H9 (cell line): ENCODE data around the gene CFAP46. TPM values are rescaled to one million over a fixed set of nuclear protein-coding genes. Genes with fewer than 3 reads are reported as not detected.

Experiments used
- DNase-seq: peaks from one replicate; pipeline ENCODE4 v3.0.0-alpha.2; 2017
- H2AFZ ChIP-seq: one replicate; pipeline ENCODE4 v1.6.1; 2013; ENCODE audit warnings: mild to moderate bottlenecking, low read length, control low read depth, moderate library complexity
- H2AK5ac ChIP-seq: 2 replicates; pipeline ENCODE4 v1.6.1; 2013; ENCODE audit warnings: low read length, control low read depth, mixed read lengths; ENCODE audit not compliant: insufficient read length
- H2BK120ac ChIP-seq: one replicate; pipeline ENCODE4 v1.6.1; 2013; ENCODE audit warnings: low read depth, mild to moderate bottlenecking, low read length, control low read depth, inconsistent platforms; ENCODE audit not compliant: poor library complexity, severe bottlenecking
- H2BK12ac ChIP-seq: 2 replicates; pipeline ENCODE4 v1.6.1; 2013; ENCODE audit warnings: low read length, control low read depth, mixed read lengths, low read depth; ENCODE audit not compliant: insufficient read length
- H2BK15ac ChIP-seq: 2 replicates; pipeline ENCODE4 v1.6.1; 2013; ENCODE audit warnings: low read depth, low read length, control low read depth
- H2BK20ac ChIP-seq: one replicate; pipeline ENCODE4 v1.6.1; 2013; ENCODE audit warnings: low read depth, mild to moderate bottlenecking, low read length, control low read depth, inconsistent platforms; ENCODE audit not compliant: poor library complexity, severe bottlenecking
- H2BK5ac ChIP-seq: 2 replicates; pipeline ENCODE4 v1.6.1; 2013; ENCODE audit warnings: low read length, control low read depth, mixed read lengths; ENCODE audit not compliant: insufficient read length
- H3K14ac ChIP-seq: 2 replicates; pipeline ENCODE4 v1.6.1; 2013; ENCODE audit warnings: low read length, control low read depth; ENCODE audit not compliant: insufficient read depth
- H3K18ac ChIP-seq: 2 replicates; pipeline ENCODE4 v1.6.1; 2013; ENCODE audit warnings: low read depth, mild to moderate bottlenecking, mixed read lengths, low read length, control low read depth; ENCODE audit not compliant: insufficient read length
- H3K23ac ChIP-seq: 2 replicates; pipeline ENCODE4 v1.6.1; 2013; ENCODE audit warnings: low read length, control low read depth, mixed read lengths, low read depth; ENCODE audit not compliant: insufficient read length
- H3K23me2 ChIP-seq: 2 replicates; pipeline ENCODE4 v1.6.1; 2013; ENCODE audit warnings: low read depth, mild to moderate bottlenecking, mixed read lengths, low read length, control low read depth; ENCODE audit not compliant: insufficient read length, poor library complexity, severe bottlenecking
- H3K27ac ChIP-seq: 2 replicates; pipeline ENCODE4 v1.5.1; 2013; ENCODE audit warnings: low read length, control low read depth, mixed read lengths, low read depth; ENCODE audit not compliant: insufficient read length
- H3K27me3 ChIP-seq: 2 replicates; pipeline ENCODE4 v1.6.1; 2013; ENCODE audit warnings: low read length, control low read depth, inconsistent platforms; ENCODE audit not compliant: insufficient read depth
- H3K4ac ChIP-seq: 2 replicates; pipeline ENCODE4 v1.6.1; 2013; ENCODE audit warnings: low read depth, mild to moderate bottlenecking, control low read depth, inconsistent platforms, low read length, moderate library complexity
- H3K4me1 ChIP-seq: 2 replicates; pipeline ENCODE4 v1.6.1; 2013; ENCODE audit warnings: low read length, control low read depth, inconsistent platforms; ENCODE audit not compliant: insufficient read depth
- H3K4me2 ChIP-seq: 2 replicates; pipeline ENCODE4 v1.6.1; 2013; ENCODE audit warnings: low read length, control low read depth, mixed read lengths; ENCODE audit not compliant: insufficient read length, insufficient read depth
- H3K56ac ChIP-seq: 2 replicates; pipeline ENCODE4 v1.6.1; 2013; ENCODE audit warnings: low read depth, mild to moderate bottlenecking, mixed read lengths, low read length, control low read depth; ENCODE audit not compliant: insufficient read length
- H3K79me1 ChIP-seq: 2 replicates; pipeline ENCODE4 v1.6.1; 2013; ENCODE audit warnings: low read depth, mild to moderate bottlenecking, moderate library complexity, low read length, control low read depth, inconsistent platforms; ENCODE audit not compliant: insufficient read depth, poor library complexity, severe bottlenecking
- H3K79me2 ChIP-seq: 2 replicates; pipeline ENCODE4 v1.6.1; 2013; ENCODE audit warnings: low read length, control low read depth, inconsistent platforms; ENCODE audit not compliant: insufficient read depth
- H3K9ac ChIP-seq: 2 replicates; pipeline ENCODE4 v1.6.1; 2013; ENCODE audit warnings: low read length, control low read depth, mixed read lengths; ENCODE audit not compliant: insufficient read length; ENCODE audit errors: extremely low read depth
- H3K9me3 ChIP-seq: one replicate; pipeline ENCODE4 v1.6.1; 2013; ENCODE audit warnings: low read depth, low read length, inconsistent platforms; ENCODE audit not compliant: control insufficient read depth
- H3T11ph ChIP-seq: one replicate; pipeline ENCODE4 v1.6.1; 2013; ENCODE audit warnings: mild to moderate bottlenecking, low read length, control low read depth, inconsistent platforms
- H4K20me1 ChIP-seq: one replicate; pipeline ENCODE4 v1.6.1; 2013; ENCODE audit not compliant: control insufficient read depth, insufficient read length, insufficient read depth
- H4K5ac ChIP-seq: 2 replicates; pipeline ENCODE4 v1.6.1; 2013; ENCODE audit warnings: low read depth, mild to moderate bottlenecking, mixed read lengths, low read length, control low read depth; ENCODE audit not compliant: insufficient read length
- H4K8ac ChIP-seq: replicated peaks from 2 replicates; pipeline ENCODE4 v1.6.1; 2013; ENCODE audit warnings: low read length, control low read depth, mixed read lengths, low read depth; ENCODE audit not compliant: insufficient read length
- H4K91ac ChIP-seq: 2 replicates; pipeline ENCODE4 v1.6.1; 2013; ENCODE audit warnings: low read depth, mild to moderate bottlenecking, moderate library complexity, mixed read lengths, low read length, control low read depth; ENCODE audit not compliant: insufficient read length
- H3K27ac Mint-ChIP-seq, 3 experiments: 2 replicates in 2 of 3; 3 replicates in 1 of 3; pipeline ENCODE4 v1.8.0; 2020 to 2021; ENCODE audit warnings: mixed read lengths in 3 of 3, mild to moderate bottlenecking in 1 of 3, moderate library complexity in 1 of 3
- H3K27me3 Mint-ChIP-seq: 2 replicates; pipeline ENCODE4 v1.8.0; 2021; ENCODE audit warnings: low read depth, mild to moderate bottlenecking, moderate library complexity, mixed read lengths
- H3K36me3 Mint-ChIP-seq, 3 experiments: 2 replicates in 2 of 3; 3 replicates in 1 of 3; pipeline ENCODE4 v1.8.0; 2020 to 2021; ENCODE audit warnings: low read depth in 3 of 3, mixed read lengths in 3 of 3; ENCODE audit not compliant: insufficient read depth in 1 of 3
- H3K4me1 Mint-ChIP-seq, 2 experiments: 2 replicates each; pipeline ENCODE4 v1.8.0; 2020; ENCODE audit warnings: mixed read lengths in 2 of 2
- H3K4me3 Mint-ChIP-seq, 2 experiments: 2 replicates in 1 of 2; 3 replicates in 1 of 2; pipeline ENCODE4 v1.8.0; 2020 to 2021; ENCODE audit warnings: mild to moderate bottlenecking in 2 of 2, mixed read lengths in 2 of 2, moderate library complexity in 1 of 2
- H3K9me3 Mint-ChIP-seq, 2 experiments: 2 replicates in 1 of 2; 3 replicates in 1 of 2; pipeline ENCODE4 v1.8.0; 2020; ENCODE audit warnings: mild to moderate bottlenecking in 2 of 2, mixed read lengths in 2 of 2, moderate library complexity in 1 of 2
- WGBS: extraction: QIAGEN DNeasy Blood & Tissue Kit; methylation state at CpG from one replicate; pipeline ENCODE4 v1.1.7; 2013; ENCODE audit warnings: missing lambda C conversion rate, low lambda C conversion rate, mixed read lengths; ENCODE audit not compliant: insufficient read length; ENCODE audit errors: extremely low coverage; 5-methylcytosine and 5-hydroxymethylcytosine counted together
- total RNA-seq: library from RNA; stranded (reverse); gene quantifications from 2 replicates; pipeline ENCODE4 v1.2.1, GENCODE V29; 2021
- TF ChIP-seq, protein P1 (sequence below): fragments of 200-600 bp; sonication (generic); conservative IDR thresholded peaks from 3 replicates; pipeline ENCODE4 v1.8.0; 2021; ENCODE audit warnings: antibody characterized with exemption, mild to moderate bottlenecking

CFAP46 gene
- total RNA-seq, 1 experiment from 2014 or later: 3.1 TPM

DNA sequence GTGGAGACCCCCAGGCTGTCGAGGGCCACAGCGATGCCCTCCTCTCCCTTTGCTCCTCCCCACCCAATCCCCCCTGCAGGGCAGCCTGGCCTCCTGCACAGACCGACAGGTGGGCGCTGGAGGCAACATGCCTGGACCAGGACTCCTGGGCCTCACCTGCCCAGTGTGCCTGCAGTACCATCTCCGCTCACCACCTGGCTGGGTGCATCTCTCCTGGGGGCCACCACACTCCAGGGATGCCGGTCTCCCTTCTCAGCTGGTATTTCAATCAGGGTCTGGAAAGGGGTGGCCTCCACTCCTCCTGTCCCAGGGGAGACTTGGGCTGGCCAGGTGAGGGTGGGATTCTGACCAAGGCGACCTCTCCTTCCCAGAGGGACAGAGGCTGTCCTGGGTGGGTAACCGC is 17.2 kb upstream of the CFAP46 start:
- Histone ChIP-seq H3K9me3 (no peaks in the 10 kb centered on the region), H3K27ac (no peak overlapping the region), H2BK120ac (no peak overlapping the region), H4K91ac (no peak overlapping the region), H3K23ac (no peak overlapping the region), H3T11ph (no peak overlapping the region), H3K4ac (no peak overlapping the region), H2BK20ac (no peak overlapping the region), H3K56ac (no peak overlapping the region), H3K23me2 (peaks cover 3% of the 10 kb centered on the region), H3K4me1 (no peaks in the 10 kb centered on the region; the same call in 1 of the 2 replicates), H3K9ac (no peak overlapping the region), H3K4me2 (no peak overlapping the region), H3K18ac (no peak overlapping the region), H4K20me1 (no peaks in the 10 kb centered on the region), H3K14ac (no peak overlapping the region), H2BK5ac (no peak overlapping the region), H2BK15ac (no peak overlapping the region), H3K79me2 (no peaks in the 10 kb centered on the region), H4K8ac (no peak overlapping the region), H3K79me1 (no peaks in the 10 kb centered on the region), H4K5ac (no peak overlapping the region), H2BK12ac (no peak overlapping the region), H2AFZ (no peak overlapping the region), H2AK5ac (no peak overlapping the region), H3K27me3 (no peaks in the 10 kb centered on the region)
- no CpG with 5 or more reads among the region's 8 CpGs for WGBS
- H3K4me3 Mint-ChIP-seq: no peak overlapping the region
- no peaks in the 10 kb centered on the region for H3K36me3 Mint-ChIP-seq
- peaks cover 0 to 5% of the 10 kb centered on the region in 2 experiments; a peak in 3 of 5 replicates for H3K9me3 Mint-ChIP-seq
- DNase-seq: no peak
- peaks cover 24% of the 10 kb centered on the region for H3K27me3 Mint-ChIP-seq
- H3K4me1 Mint-ChIP-seq: peaks cover 11 to 20% of the 10 kb centered on the region in 2 experiments
- no peak overlapping the region for H3K27ac Mint-ChIP-seq
- TF ChIP-seq, protein P1, sequence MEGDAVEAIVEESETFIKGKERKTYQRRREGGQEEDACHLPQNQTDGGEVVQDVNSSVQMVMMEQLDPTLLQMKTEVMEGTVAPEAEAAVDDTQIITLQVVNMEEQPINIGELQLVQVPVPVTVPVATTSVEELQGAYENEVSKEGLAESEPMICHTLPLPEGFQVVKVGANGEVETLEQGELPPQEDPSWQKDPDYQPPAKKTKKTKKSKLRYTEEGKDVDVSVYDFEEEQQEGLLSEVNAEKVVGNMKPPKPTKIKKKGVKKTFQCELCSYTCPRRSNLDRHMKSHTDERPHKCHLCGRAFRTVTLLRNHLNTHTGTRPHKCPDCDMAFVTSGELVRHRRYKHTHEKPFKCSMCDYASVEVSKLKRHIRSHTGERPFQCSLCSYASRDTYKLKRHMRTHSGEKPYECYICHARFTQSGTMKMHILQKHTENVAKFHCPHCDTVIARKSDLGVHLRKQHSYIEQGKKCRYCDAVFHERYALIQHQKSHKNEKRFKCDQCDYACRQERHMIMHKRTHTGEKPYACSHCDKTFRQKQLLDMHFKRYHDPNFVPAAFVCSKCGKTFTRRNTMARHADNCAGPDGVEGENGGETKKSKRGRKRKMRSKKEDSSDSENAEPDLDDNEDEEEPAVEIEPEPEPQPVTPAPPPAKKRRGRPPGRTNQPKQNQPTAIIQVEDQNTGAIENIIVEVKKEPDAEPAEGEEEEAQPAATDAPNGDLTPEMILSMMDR: no peak
